A673 (cell line): ENCODE data around the gene NECAB2. TPM values are rescaled to one million over a fixed set of nuclear protein-coding genes. Genes with fewer than 3 reads are reported as not detected.

Source experiments
- BruUV-seq: library from RNA; stranded (reverse); fragments of 400-500 nt; replicated peaks from 2 replicates; lab custom pipeline; 2021; lab: Mats Ljungman, UMichigan
- CTCF ChIA-PET: fragments of 300-600 bp; sonication (Branson Sonifier 250); formaldehyde crosslinking; loops from one replicate; lab custom pipeline; 2022; ENCODE audit warnings: antibody characterized with exemption; lab: Charles Lee
- POLR2A ChIA-PET: fragments of 300-600 bp; sonication (Branson Sonifier 250); formaldehyde crosslinking; loops from one replicate; lab custom pipeline; 2022; ENCODE audit warnings: antibody characterized with exemption; ENCODE audit not compliant: low non-redundant PET; lab: Charles Lee
- DNase-seq: peaks from one replicate; pipeline ENCODE4 v3.0.0-alpha.2; 2015; ENCODE audit warnings: low spot score
- H3K27ac ChIP-seq: fragments of 200-600 bp; sonication (generic); 2 replicates; pipeline ENCODE4 v1.5.1; 2016; ENCODE audit warnings: mixed run types, low read depth, mild to moderate bottlenecking, mixed read lengths, antibody characterized with exemption, low read length; ENCODE audit not compliant: poor library complexity, severe bottlenecking
- H3K27me3 ChIP-seq: fragments of 200-600 bp; sonication (generic); replicated peaks from 2 replicates; pipeline ENCODE4 v1.6.1; 2017; ENCODE audit warnings: mixed run types, low read depth, mild to moderate bottlenecking, mixed read lengths, antibody characterized with exemption, low read length; ENCODE audit not compliant: insufficient read depth, poor library complexity
- H3K36me3 ChIP-seq: fragments of 200-600 bp; sonication (generic); 2 replicates; pipeline ENCODE4 v1.6.1; 2016; ENCODE audit warnings: mixed run types, mild to moderate bottlenecking, mixed read lengths, antibody characterized with exemption, low read length; ENCODE audit not compliant: insufficient read depth, poor library complexity, severe bottlenecking
- H3K4me1 ChIP-seq: fragments of 200-600 bp; sonication (generic); 2 replicates; pipeline ENCODE4 v1.6.1; 2017; ENCODE audit warnings: mixed run types, mild to moderate bottlenecking, mixed read lengths, antibody characterized with exemption, low read length; ENCODE audit not compliant: insufficient read depth, poor library complexity, severe bottlenecking
- H3K4me3 ChIP-seq: fragments of 200-600 bp; sonication (generic); 2 replicates; pipeline ENCODE4 v1.5.1; 2016; ENCODE audit warnings: low read depth, mixed run types, mild to moderate bottlenecking, mixed read lengths, low read length; ENCODE audit not compliant: poor library complexity, severe bottlenecking
- H3K9me3 ChIP-seq: fragments of 200-600 bp; sonication (generic); 2 replicates; pipeline ENCODE4 v1.6.1; 2016; ENCODE audit warnings: mixed run types, low read depth, mild to moderate bottlenecking, mixed read lengths, antibody characterized with exemption, low read length; ENCODE audit not compliant: poor library complexity, severe bottlenecking
- CTCF ChIP-seq: fragments of 300-800, 200-600 bp; sonication (generic); conservative IDR thresholded peaks from 2 replicates; pipeline ENCODE4 v1.5.1; 2017; ENCODE audit warnings: low read depth, mild to moderate bottlenecking, antibody characterized with exemption, low read length, moderate library complexity, mixed read lengths
- EZH2 ChIP-seq: fragments of 200-600 bp; sonication (generic); IDR thresholded peaks from 2 replicates; pipeline ENCODE4 v1.6.1; 2017; ENCODE audit warnings: borderline replicate concordance, low read depth, mild to moderate bottlenecking, mixed read lengths, antibody characterized with exemption, low read length; ENCODE audit not compliant: poor library complexity, severe bottlenecking
- intact Hi-C: fragments of 100-400 bp; cut with micrococcal nuclease; formaldehyde crosslinking; loops from one replicate; pipeline ENCODE4 v1.10.0; 2022; ENCODE audit not compliant: unreplicated experiment
- total RNA-seq: library from RNA; stranded (reverse); gene quantifications from 2 replicates; pipeline ENCODE4 v1.2.3, GENCODE V29; 2021

The NECAB2 gene
- total RNA-seq, 1 experiment from 2014 or later: 0.80 TPM

DNA sequence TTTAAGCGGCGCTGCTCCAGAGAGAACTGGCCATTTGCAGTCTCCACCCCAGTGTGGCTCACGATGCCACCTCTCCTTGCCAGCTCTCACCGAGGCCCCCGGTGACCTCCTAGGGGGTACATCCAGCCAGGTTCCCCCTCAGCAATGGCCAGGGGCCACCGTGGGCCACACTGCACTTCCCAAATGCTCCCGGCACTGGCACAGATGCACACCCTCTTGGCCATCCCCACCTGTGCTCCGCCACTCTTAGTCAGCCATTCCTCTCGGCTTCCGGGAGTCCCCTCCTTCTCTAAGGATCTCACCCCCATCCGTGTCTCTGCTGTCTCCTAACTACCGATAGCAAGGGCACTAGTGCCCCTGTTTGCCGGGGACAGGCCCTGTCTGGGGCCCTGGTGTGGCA is 43.4 kb upstream of the NECAB2 start:
- BruUV-seq: no TSS peak
- no peak overlapping the region for H3K4me3 ChIP-seq
- H3K27me3 ChIP-seq: peaks cover under 1% of the 10 kb centered on the region
- ChIA-PET POLR2A (no interaction called here), CTCF (no interaction called here)
- H3K27ac ChIP-seq: no peak overlapping the region
- intact Hi-C loops: no loop called here
- no peaks in the 10 kb centered on the region for H3K4me1 ChIP-seq
- H3K9me3 ChIP-seq: no peaks in the 10 kb centered on the region
- no peaks in the 10 kb centered on the region for H3K36me3 ChIP-seq
- no peak for DNase-seq
- TF ChIP-seq EZH2: no peak
- TF ChIP-seq CTCF: no peak

DNA sequence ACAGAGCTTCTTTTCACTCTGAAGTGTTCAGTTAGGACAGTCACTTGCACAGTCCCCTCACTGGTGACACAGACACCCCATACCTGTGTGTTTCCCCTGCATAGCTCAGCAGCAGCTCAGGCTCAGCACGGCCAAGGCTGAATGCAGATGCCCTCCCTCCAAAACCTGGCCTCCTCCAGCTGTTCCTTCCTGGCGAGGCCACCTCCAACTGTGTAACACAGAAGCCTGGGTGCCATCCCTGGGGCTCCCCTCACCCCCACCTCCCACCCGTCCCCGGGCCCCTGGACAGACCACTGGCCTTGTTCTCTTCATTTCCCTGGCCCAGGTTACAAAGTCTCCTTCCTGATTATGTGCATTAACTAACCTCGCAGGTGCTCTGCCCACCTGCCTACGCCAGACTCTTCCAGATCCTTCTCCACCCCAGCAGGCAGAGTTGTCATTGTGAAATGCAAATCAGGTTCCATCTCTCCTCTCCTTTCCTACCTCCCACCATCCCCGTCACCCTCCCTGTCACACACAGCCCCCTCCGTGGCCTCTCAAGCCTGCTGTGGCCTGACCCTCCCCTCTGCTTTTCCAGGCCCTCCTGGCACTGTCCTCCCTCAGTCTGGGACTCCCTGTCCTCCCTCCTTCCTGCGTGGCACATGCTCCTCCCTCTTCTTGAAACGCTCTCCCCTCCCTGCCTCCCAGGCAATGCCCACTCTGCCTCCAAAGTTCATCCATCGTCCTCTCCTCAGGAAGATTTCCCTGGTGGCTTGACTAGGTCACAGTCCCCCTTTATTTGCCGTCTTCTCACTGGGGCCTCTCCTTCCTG is 42.7 kb upstream of the NECAB2 start:
- BruUV-seq: no TSS peak
- CTCF ChIA-PET: no interaction called here
- H3K9me3 ChIP-seq: no peaks in the 10 kb centered on the region
- H3K4me3 ChIP-seq: no peak overlapping the region
- H3K4me1 ChIP-seq: no peaks in the 10 kb centered on the region
- POLR2A ChIA-PET: no interaction called here
- no peak overlapping the region for H3K27ac ChIP-seq
- DNase-seq: no peak
- H3K27me3 ChIP-seq: peaks cover 5% of the 10 kb centered on the region
- H3K36me3 ChIP-seq: no peaks in the 10 kb centered on the region
- intact Hi-C loops: no loop called here
- TF ChIP-seq EZH2 (no peak), CTCF (no peak)

GRCh38 chr16:83925957-83926725 is 41.9 kb upstream of the NECAB2 start:
- ChIA-PET POLR2A (no interaction called here), CTCF (no interaction called here)
- no TSS peak for BruUV-seq
- no peaks in the 10 kb centered on the region for H3K36me3 ChIP-seq
- intact Hi-C loops: no loop called here
- no peak overlapping the region for H3K27ac ChIP-seq
- H3K27me3 ChIP-seq: peaks cover 5% of the 10 kb centered on the region
- TF ChIP-seq EZH2 (no peak), CTCF (no peak)
- H3K9me3 ChIP-seq: no peaks in the 10 kb centered on the region
- no peaks in the 10 kb centered on the region for H3K4me1 ChIP-seq
- no peak overlapping the region for H3K4me3 ChIP-seq
- DNase-seq: no peak
